ENCODE measurements around the gene CKLF. TPM values are rescaled to one million over a fixed set of nuclear protein-coding genes. Genes with fewer than 3 reads are reported as not detected.

The CKLF gene
- total and polyA plus RNA-seq, 4 donors = 9.5 to 36.1 (median 21.5) TPM

GRCh38 chr16:66521252-66521713, 31.1 kb upstream of the CKLF start:
- DNase-seq (ENCODE audit: low spot score) = no peak
- 90% methylated on average over 5 of the region's 5 CpGs for WGBS
- Histone ChIP-seq H3K27ac (ENCODE audit: low read depth in 1 of 2, low read length in 2 of 2) (peak overlapping the region; percentile 40 to 79), H3K4me1 (ENCODE audit: control insufficient read depth in 4 of 4, insufficient read depth in 4 of 4, low read length in 3 of 4) (peaks cover 8 to 43% (median 19%) of the 10 kb centered on the region in 4 donors), H3K9ac (ENCODE audit: low read depth in 1 of 2, low read length in 2 of 2) (no peak overlapping the region), H3K36me3 (ENCODE audit: control insufficient read depth in 4 of 4, insufficient read depth in 3 of 4, low read depth in 1 of 4, low read length in 3 of 4) (peaks cover 0 to 6% (median 1%) of the 10 kb centered on the region in 4 donors), H3K9me3 (ENCODE audit: control insufficient read depth in 4 of 4, low read length in 3 of 4) (no peaks in the 10 kb centered on the region), H3K4me3 (ENCODE audit: low read depth in 1 of 3, low read length in 3 of 3) (no peak overlapping the region), H3K27me3 (ENCODE audit: control insufficient read depth in 4 of 4, insufficient read depth in 4 of 4, low read length in 3 of 4) (no peaks in the 10 kb centered on the region)
- no peak for TF ChIP-seq SP1 (IDR thresholded peaks at IDR 0.05)
- TF ChIP-seq HNF4G (IDR thresholded peaks at IDR 0.05) = no peak

- TF ChIP-seq GABPA (IDR thresholded peaks at IDR 0.05 in 1 of 2, conservative IDR thresholded peaks at IDR 0.05 in 1 of 2) (no peak), EGR1 (IDR thresholded peaks at IDR 0.05; ENCODE audit: low read depth in 2 of 2) (no peak), NR2F2 (IDR thresholded peaks at IDR 0.05) (no peak), RAD21 (IDR thresholded peaks at IDR 0.05) (no peak), ZBTB33 (IDR thresholded peaks at IDR 0.05) (no peak), CTCF (IDR thresholded peaks at IDR 0.05; ENCODE audit: low read depth, low read length, missing input control) (no peak), ATF3 (IDR thresholded peaks at IDR 0.05) (no peak), REST (IDR thresholded peaks at IDR 0.05) (no peak), FOXA2 (IDR thresholded peaks at IDR 0.05) (no peak), TAF1 (conservative IDR thresholded peaks at IDR 0.05) (no peak), SP1 (IDR thresholded peaks at IDR 0.05) (no peak), YY1 (IDR thresholded peaks at IDR 0.05) (no peak), MAX (IDR thresholded peaks at IDR 0.05) (no peak), HNF4A (conservative IDR thresholded peaks at IDR 0.05) (no peak), JUND (IDR thresholded peaks at IDR 0.05) (no peak), FOXA1 (IDR thresholded peaks at IDR 0.05) (no peak), RXRA (IDR thresholded peaks at IDR 0.05) (no peak), HNF4G (IDR thresholded peaks at IDR 0.05) (no peak)
- no peaks in the 10 kb centered on the region for H3K27me3 ChIP-seq (ENCODE audit: control insufficient read depth in 4 of 4, insufficient read depth in 4 of 4, low read length in 3 of 4)
- WGBS = 84% methylated on average over 17 of the region's 17 CpGs
- H3K27ac ChIP-seq (ENCODE audit: low read depth in 1 of 2, low read length in 2 of 2) = peak overlapping the region; percentile 26 to 79
- H3K9ac ChIP-seq (ENCODE audit: low read depth in 1 of 2, low read length in 2 of 2) = peak overlapping the region in 1 of 2 donors; percentile 18
- H3K9me3 ChIP-seq (ENCODE audit: control insufficient read depth in 4 of 4, low read length in 3 of 4) = no peaks in the 10 kb centered on the region
- peaks cover 7 to 38% (median 17%) of the 10 kb centered on the region in 4 donors for H3K4me1 ChIP-seq (ENCODE audit: control insufficient read depth in 4 of 4, insufficient read depth in 4 of 4, low read length in 3 of 4)
- peaks cover 0 to 6% (median 1%) of the 10 kb centered on the region in 4 donors for H3K36me3 ChIP-seq (ENCODE audit: control insufficient read depth in 4 of 4, insufficient read depth in 3 of 4, low read depth in 1 of 4, low read length in 3 of 4)
- no peak for DNase-seq (ENCODE audit: low spot score)
- H3K4me3 ChIP-seq (ENCODE audit: low read depth in 1 of 3, low read length in 3 of 3) = no peak overlapping the region
Measured at GRCh38 chr16:66521951-66522771, 30.2 kb upstream of the CKLF start.

Data from liver (tissue), 9 donors.